Keratinocyte (primary cell): ENCODE results near the gene PTPRN2. TPM values are rescaled to one million over a fixed set of nuclear protein-coding genes. Genes with fewer than 3 reads are reported as not detected.

Experiments used
- DNase-seq: peaks from one replicate; pipeline ENCODE4 v3.0.0-alpha.2; 2011; ENCODE audit warnings: low read depth, missing footprints, low spot score
- FAIRE-seq: peaks from 2 replicates; lab custom pipeline; 2011; peaks lifted over from hg19 to GRCh38; lab: Jason Lieb, UNC
- H2AFZ ChIP-seq: 2 replicates; pipeline ENCODE4 v1.6.0; 2012; ENCODE audit warnings: low read length, control low read depth, inconsistent platforms; ENCODE audit not compliant: control insufficient read depth
- H3K27ac ChIP-seq: 2 replicates; pipeline ENCODE4 v1.5.1; 2011; ENCODE audit warnings: low read length; ENCODE audit not compliant: control insufficient read depth, insufficient read depth
- H3K27me3 ChIP-seq: 3 replicates; pipeline ENCODE4 v1.6.0; 2011; ENCODE audit warnings: low read length; ENCODE audit not compliant: control insufficient read depth, insufficient read depth; ENCODE audit errors: extremely low read depth
- H3K36me3 ChIP-seq, 2 experiments: 2 replicates in 1 of 2; 3 replicates in 1 of 2; pipeline ENCODE4 v1.5.1; 2011; ENCODE audit warnings: low read length in 2 of 2, mild to moderate bottlenecking in 1 of 2; ENCODE audit not compliant: control insufficient read depth in 2 of 2, insufficient read depth in 2 of 2; ENCODE audit errors: extremely low read depth in 1 of 2
- H3K4me1 ChIP-seq: 3 replicates; pipeline ENCODE4 v1.5.1; 2011; ENCODE audit warnings: low read length; ENCODE audit not compliant: control insufficient read depth, insufficient read depth; ENCODE audit errors: extremely low read depth
- H3K4me2 ChIP-seq: 3 replicates; pipeline ENCODE4 v1.6.0; 2011; ENCODE audit warnings: low read depth, low read length; ENCODE audit not compliant: control insufficient read depth, insufficient read depth; ENCODE audit errors: extremely low read depth
- H3K4me3 ChIP-seq, 3 experiments: fragments of 200-600 bp in 1 of 3; sonication (generic) in 1 of 3; 2 replicates in 2 of 3; 3 replicates in 1 of 3; pipeline ENCODE4 v1.5.1; 2011 to 2016; ENCODE audit warnings: low read length in 3 of 3, mild to moderate bottlenecking in 3 of 3, control low read depth in 2 of 3, inconsistent platforms in 1 of 3, low read depth in 1 of 3, mixed read lengths in 1 of 3, mixed run types in 1 of 3, moderate library complexity in 1 of 3; ENCODE audit not compliant: control insufficient read depth in 2 of 3, insufficient read depth in 2 of 3; ENCODE audit errors: extremely low read depth in 1 of 3
- H3K79me2 ChIP-seq: 2 replicates; pipeline ENCODE4 v1.6.0; 2012; ENCODE audit warnings: low read length; ENCODE audit not compliant: control insufficient read depth, insufficient read depth
- H3K9ac ChIP-seq: 3 replicates; pipeline ENCODE4 v1.6.0; 2011; ENCODE audit warnings: low read length; ENCODE audit not compliant: control insufficient read depth, insufficient read depth; ENCODE audit errors: extremely low read depth
- H3K9me1 ChIP-seq: 3 replicates; pipeline ENCODE4 v1.6.0; 2011; ENCODE audit warnings: low read length; ENCODE audit not compliant: control insufficient read depth, insufficient read depth; ENCODE audit errors: extremely low read depth
- H3K9me3 ChIP-seq: 2 replicates; pipeline ENCODE4 v1.5.1; 2012; ENCODE audit warnings: low read depth, low read length; ENCODE audit not compliant: control insufficient read depth
- H4K20me1 ChIP-seq: 3 replicates; pipeline ENCODE4 v1.6.0; 2011; ENCODE audit warnings: low read length; ENCODE audit not compliant: control insufficient read depth, insufficient read depth; ENCODE audit errors: extremely low read depth
- CTCF ChIP-seq, 3 experiments: IDR thresholded peaks in 1 of 3; conservative IDR thresholded peaks in 1 of 3; optimal IDR thresholded peaks in 1 of 3; 2 replicates in 2 of 3; 3 replicates in 1 of 3; pipeline versions ENCODE3 to v1.5.1; 2011; ENCODE audit warnings: low read length in 3 of 3, mild to moderate bottlenecking in 3 of 3, moderate library complexity in 2 of 3, control low read depth in 1 of 3, inconsistent platforms in 1 of 3; ENCODE audit not compliant: insufficient read depth in 2 of 3; ENCODE audit errors: extremely low read depth in 1 of 3
- EZH2 ChIP-seq: IDR thresholded peaks from one replicate; pipeline ENCODE4 v1.6.1; 2012; ENCODE audit warnings: inconsistent platforms, mild to moderate bottlenecking, low read length, moderate library complexity
- dilution Hi-C: fragments of 300-500 bp; cut with MboI; formaldehyde crosslinking; loops from one replicate; pipeline ENCODE4 v1.7.0; 2020; ENCODE audit warnings: low sequenced_read_pairs; ENCODE audit not compliant: extremely low pct_ligation_motif_present
- polyA plus RNA-seq, 5 experiments: library from polyadenylated mRNA; depleted of rRNA in 3 of 5; stranded (reverse) in 3 of 5; stranded (forward) in 1 of 5; unstranded in 1 of 5; fragments of >200 nt; gene quantifications; 1 replicate in 1 of 5; 2 replicates in 3 of 5; 3 replicates in 1 of 5; pipeline versions ENCODE4 v1.2.1 to v1.2.3, GENCODE V29; 2011 to 2012; ENCODE audit warnings: missing spikeins in 2 of 5, low read depth in 1 of 5, low replicate concordance in 1 of 5

PTPRN2 gene
- polyA plus RNA-seq, 1 donor (not counting 4 experiments of a cell fraction or from before 2014, with no cell fraction given), result not detected

- peaks cover 4% of the 10 kb centered on the region for H3K9me3 ChIP-seq
- no peak for TF ChIP-seq EZH2
- no peak for TF ChIP-seq CTCF (optimal IDR thresholded peaks at IDR 0.05 in 1 of 3, IDR thresholded peaks at IDR 0.05 in 1 of 3, conservative IDR thresholded peaks at IDR 0.05 in 1 of 3; ENCODE audit: extremely low read depth in 1 of 3, insufficient read depth in 2 of 3, low read length in 3 of 3)
- H3K4me2 ChIP-seq, result peak overlapping the region; percentile 3
- FAIRE-seq, result no peak
- no peak for DNase-seq
- H3K79me2 ChIP-seq, result no peaks in the 10 kb centered on the region
- no peak overlapping the region for H3K4me3 ChIP-seq
- H3K4me1 ChIP-seq, result no peaks in the 10 kb centered on the region
- H3K9ac ChIP-seq, result no peak overlapping the region
- dilution Hi-C loops, result no loop called here
- H3K36me3 ChIP-seq, result no peaks in the 10 kb centered on the region
- no peaks in the 10 kb centered on the region for H4K20me1 ChIP-seq
- no peak overlapping the region for H2AFZ ChIP-seq
- H3K9me1 ChIP-seq, result no peaks in the 10 kb centered on the region
- no peaks in the 10 kb centered on the region for H3K27me3 ChIP-seq
- peak overlapping the region; percentile 27 for H3K27ac ChIP-seq
Measured at GRCh38 chr7:158432369-158433341, 155.0 kb downstream of the PTPRN2 start.

- H3K4me1 ChIP-seq, result no peaks in the 10 kb centered on the region
- DNase-seq (no peak), FAIRE-seq (no peak)
- dilution Hi-C loops, result no loop called here
- no peaks in the 10 kb centered on the region for H3K27me3 ChIP-seq
- H3K36me3 ChIP-seq, result no peaks in the 10 kb centered on the region
- H4K20me1 ChIP-seq, result no peaks in the 10 kb centered on the region
- H2AFZ ChIP-seq, result no peak overlapping the region
- H3K9me3 ChIP-seq, result peaks cover 4% of the 10 kb centered on the region
- TF ChIP-seq CTCF (optimal IDR thresholded peaks at IDR 0.05 in 1 of 3, IDR thresholded peaks at IDR 0.05 in 1 of 3, conservative IDR thresholded peaks at IDR 0.05 in 1 of 3; ENCODE audit: extremely low read depth in 1 of 3, insufficient read depth in 2 of 3, low read length in 3 of 3) (no peak), EZH2 (no peak)
- H3K9ac ChIP-seq, result no peak overlapping the region
- no peak overlapping the region for H3K4me2 ChIP-seq
- H3K79me2 ChIP-seq, result no peaks in the 10 kb centered on the region
- no peaks in the 10 kb centered on the region for H3K9me1 ChIP-seq
- no peak overlapping the region for H3K27ac ChIP-seq
- no peak overlapping the region for H3K4me3 ChIP-seq
Measured at GRCh38 chr7:158431941-158432347, 155.7 kb downstream of the PTPRN2 start.
